ENCODE results near the gene FAM50B. TPM values are rescaled to one million over a fixed set of nuclear protein-coding genes. Genes with fewer than 3 reads are reported as not detected.

FAM50B gene
- total RNA-seq = 7.3 and 8.6 TPM in 2 replicates

GRCh38 chr6:3848925-3849605 lies at the start of gene FAM50B:
FAM50B (plus strand) TSS chr6:3849373; CDS start chr6:3849812, 439 bp downstream.

Other genes starting within 250 kb of the FAM50B start
- gene PXDC1, start 97.7 kb upstream of the FAM50B start, total RNA-seq = 61.4 and 67.1 TPM in 2 replicates
- not detected in 2 replicates for gene FAM217A, start 229.8 kb downstream of the FAM50B start, total RNA-seq